DOHH2 (cell line): Measurements from ENCODE around the gene MAPKAPK2.
A peak's percentile ranks its signal among the peaks of the same experiment; 100 is the strongest.

Experiments
- H3F3A ChIP-seq: fragments of 200-600 bp; sonication (generic), shearing (Covaris generic); 2 replicates; pipeline ENCODE4 v1.6.0; 2016; ENCODE audit warnings: antibody characterized with exemption, mild to moderate bottlenecking; ENCODE audit not compliant: control insufficient read depth, insufficient read depth
- H3K27ac ChIP-seq: fragments of 200-600 bp; sonication (generic); 2 replicates; pipeline ENCODE4 v1.5.1; 2014; ENCODE audit warnings: low read depth, mild to moderate bottlenecking, low read length, moderate library complexity
- H3K27me3 ChIP-seq: fragments of 200-600 bp; sonication (generic); 2 replicates; pipeline ENCODE4 v1.6.1; 2014; ENCODE audit warnings: mild to moderate bottlenecking, low read length, mixed read lengths; ENCODE audit not compliant: control insufficient read depth
- H3K36me3 ChIP-seq: fragments of 200-600 bp; sonication (generic); 2 replicates; pipeline ENCODE4 v1.6.1; 2014; ENCODE audit warnings: mild to moderate bottlenecking, low read length, moderate library complexity, mixed read lengths; ENCODE audit not compliant: control insufficient read depth
- H3K4me1 ChIP-seq: fragments of 200-600 bp; sonication (generic); 2 replicates; pipeline ENCODE4 v1.6.1; 2014; ENCODE audit warnings: mild to moderate bottlenecking, low read length, mixed read lengths; ENCODE audit not compliant: control insufficient read depth
- H3K4me2 ChIP-seq: fragments of 200-600 bp; sonication (generic); 2 replicates; pipeline ENCODE4 v1.6.0; 2014; ENCODE audit warnings: mild to moderate bottlenecking, low read length, moderate library complexity
- H3K4me3 ChIP-seq: fragments of 200-600 bp; sonication (generic); 2 replicates; pipeline ENCODE4 v1.5.1; 2014; ENCODE audit warnings: mild to moderate bottlenecking, low read length, mixed read lengths
- H3K79me2 ChIP-seq: fragments of 200-600 bp; sonication (generic); 2 replicates; pipeline ENCODE4 v1.6.1; 2014; ENCODE audit warnings: mild to moderate bottlenecking, low read length, mixed read lengths; ENCODE audit not compliant: control insufficient read depth
- H3K9me2 ChIP-seq: fragments of 200-600 bp; sonication (generic); replicated peaks from 2 replicates; pipeline ENCODE4 v1.6.1; 2014; ENCODE audit warnings: mild to moderate bottlenecking, low read length, mixed read lengths; ENCODE audit not compliant: control insufficient read depth
- H3K9me3 ChIP-seq: fragments of 200-600 bp; sonication (generic); 2 replicates; pipeline ENCODE4 v1.6.1; 2014; ENCODE audit warnings: antibody characterized with exemption, low read length, mixed read lengths; ENCODE audit not compliant: control insufficient read depth, insufficient read depth
- H4K20me1 ChIP-seq: fragments of 200-600 bp; sonication (generic); 2 replicates; pipeline ENCODE4 v1.6.0; 2014; ENCODE audit warnings: low read depth, mild to moderate bottlenecking, antibody characterized with exemption, low read length, moderate library complexity; ENCODE audit not compliant: control insufficient read depth, insufficient read depth
- EZH2phosphoT487 ChIP-seq: fragments of 200-600 bp; sonication (generic); IDR thresholded peaks from 2 replicates; pipeline ENCODE4 v1.6.1; 2017; ENCODE audit warnings: borderline replicate concordance, mild to moderate bottlenecking, antibody characterized with exemption, low read length, moderate library complexity, mixed read lengths
- TF ChIP-seq, protein P1 (sequence below): fragments of 200-600 bp; sonication (generic); IDR thresholded peaks from one replicate; pipeline ENCODE4 v1.5.1; 2014; ENCODE audit warnings: antibody characterized with exemption, mild to moderate bottlenecking, low read depth, low read length; ENCODE audit not compliant: poor library complexity, severe bottlenecking

The MAPKAPK2 gene

DNA sequence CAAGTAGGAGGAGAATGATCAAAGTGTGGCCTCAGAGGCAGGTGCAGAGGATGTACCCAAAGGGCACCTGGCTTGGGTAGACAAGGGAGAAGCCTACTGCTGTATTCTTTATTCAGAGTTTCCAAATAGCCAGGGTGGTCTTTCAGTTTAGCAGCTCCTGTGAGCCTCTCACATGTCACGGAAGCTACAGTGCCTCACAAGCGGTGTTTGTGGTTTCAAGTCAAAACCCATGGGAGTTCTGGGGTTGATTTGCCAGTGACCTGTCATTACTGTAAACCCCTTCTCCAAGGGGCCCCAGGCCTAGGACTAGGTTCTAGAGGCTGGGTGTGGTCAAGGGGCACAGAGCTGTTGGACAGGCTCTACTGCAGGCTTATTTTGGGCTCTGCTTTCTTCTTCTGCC, 97.7 kb downstream of the MAPKAPK2 start:
- no peaks in the 10 kb centered on the region for H3K9me3 ChIP-seq
- no peaks in the 10 kb centered on the region for H3K36me3 ChIP-seq
- H3K27me3 ChIP-seq: peaks cover 38% of the 10 kb centered on the region
- H3K27ac ChIP-seq: no peak overlapping the region
- no peaks in the 10 kb centered on the region for H3F3A ChIP-seq
- peaks cover 10% of the 10 kb centered on the region for H3K4me1 ChIP-seq
- no peak for TF ChIP-seq EZH2phosphoT487
- TF ChIP-seq, protein P1, sequence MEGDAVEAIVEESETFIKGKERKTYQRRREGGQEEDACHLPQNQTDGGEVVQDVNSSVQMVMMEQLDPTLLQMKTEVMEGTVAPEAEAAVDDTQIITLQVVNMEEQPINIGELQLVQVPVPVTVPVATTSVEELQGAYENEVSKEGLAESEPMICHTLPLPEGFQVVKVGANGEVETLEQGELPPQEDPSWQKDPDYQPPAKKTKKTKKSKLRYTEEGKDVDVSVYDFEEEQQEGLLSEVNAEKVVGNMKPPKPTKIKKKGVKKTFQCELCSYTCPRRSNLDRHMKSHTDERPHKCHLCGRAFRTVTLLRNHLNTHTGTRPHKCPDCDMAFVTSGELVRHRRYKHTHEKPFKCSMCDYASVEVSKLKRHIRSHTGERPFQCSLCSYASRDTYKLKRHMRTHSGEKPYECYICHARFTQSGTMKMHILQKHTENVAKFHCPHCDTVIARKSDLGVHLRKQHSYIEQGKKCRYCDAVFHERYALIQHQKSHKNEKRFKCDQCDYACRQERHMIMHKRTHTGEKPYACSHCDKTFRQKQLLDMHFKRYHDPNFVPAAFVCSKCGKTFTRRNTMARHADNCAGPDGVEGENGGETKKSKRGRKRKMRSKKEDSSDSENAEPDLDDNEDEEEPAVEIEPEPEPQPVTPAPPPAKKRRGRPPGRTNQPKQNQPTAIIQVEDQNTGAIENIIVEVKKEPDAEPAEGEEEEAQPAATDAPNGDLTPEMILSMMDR: no peak
- no peaks in the 10 kb centered on the region for H3K79me2 ChIP-seq
- H4K20me1 ChIP-seq: no peaks in the 10 kb centered on the region
- H3K4me2 ChIP-seq: peak overlapping the region; percentile 1; the same call in 1 of the 2 replicates
- H3K9me2 ChIP-seq: no peaks in the 10 kb centered on the region
- H3K4me3 ChIP-seq: no peak overlapping the region

DNA sequence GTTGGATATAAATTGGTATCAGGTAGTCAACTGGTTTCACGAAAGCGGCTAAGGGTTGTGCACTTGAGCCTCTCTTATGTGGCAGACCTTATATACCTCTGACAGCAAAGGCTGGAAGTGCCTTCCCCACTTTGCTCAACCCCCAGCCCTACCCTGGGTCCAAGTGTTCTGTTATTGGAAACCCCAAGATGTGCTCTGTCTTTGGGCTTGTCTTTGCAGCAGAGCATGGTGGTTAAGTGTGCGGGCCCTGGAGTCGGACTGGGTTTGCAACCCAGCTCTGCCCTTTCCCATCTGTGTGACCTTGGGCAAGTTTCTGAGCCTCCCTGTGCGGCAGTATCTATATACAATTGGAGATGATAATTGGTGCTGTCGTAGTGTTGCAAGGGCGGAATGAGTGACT, 98.8 kb downstream of the MAPKAPK2 start:
- H3K36me3 ChIP-seq: no peaks in the 10 kb centered on the region
- H3F3A ChIP-seq: no peaks in the 10 kb centered on the region
- no peaks in the 10 kb centered on the region for H3K9me2 ChIP-seq
- TF ChIP-seq EZH2phosphoT487: no peak
- TF ChIP-seq, protein P1: no peak
- H4K20me1 ChIP-seq: no peaks in the 10 kb centered on the region
- H3K27ac ChIP-seq: no peak overlapping the region
- no peaks in the 10 kb centered on the region for H3K9me3 ChIP-seq
- no peaks in the 10 kb centered on the region for H3K79me2 ChIP-seq
- H3K27me3 ChIP-seq: peaks cover 47% of the 10 kb centered on the region
- H3K4me2 ChIP-seq: no peak overlapping the region
- no peak overlapping the region for H3K4me3 ChIP-seq
- peaks cover 10% of the 10 kb centered on the region for H3K4me1 ChIP-seq
